ENCODE results near the gene TAP1.

GRCh38 chr6:32847004-32847403 is 6.5 kb downstream of the TAP1 start:
- no peak for TF ChIP-seq CTCF (IDR thresholded peaks at IDR 0.05; ENCODE audit: low read depth, low read length)
- no peak for TF ChIP-seq EZH2phosphoT487 (IDR thresholded peaks at IDR 0.05; ENCODE audit: low read depth)
